CD4-positive, alpha-beta T cell treated with Interferon alpha-2 for 1 hour (primary cell): ENCODE measurements around the gene ATP6V1G2.
"Not testable (repeated sequence)": the region's sequence is repeated elsewhere in the genome, so short reads cannot be mapped to it uniquely, and the experiment has no call there.

Experiments
- DNase-seq, 2 donors: peaks; one replicate each; pipeline ENCODE4 v3.0.0-alpha.2; 2020 to 2022

Gene ATP6V1G2

GRCh38 chr6:31546339-31546957 lies at the start of gene ATP6V1G2:
Gene ATP6V1G2, minus strand, starts transcription at chr6:31546608. Its CDS starts 49 bp downstream, at chr6:31546559.
- peak; percentile 84 to 89 for DNase-seq

DNA sequence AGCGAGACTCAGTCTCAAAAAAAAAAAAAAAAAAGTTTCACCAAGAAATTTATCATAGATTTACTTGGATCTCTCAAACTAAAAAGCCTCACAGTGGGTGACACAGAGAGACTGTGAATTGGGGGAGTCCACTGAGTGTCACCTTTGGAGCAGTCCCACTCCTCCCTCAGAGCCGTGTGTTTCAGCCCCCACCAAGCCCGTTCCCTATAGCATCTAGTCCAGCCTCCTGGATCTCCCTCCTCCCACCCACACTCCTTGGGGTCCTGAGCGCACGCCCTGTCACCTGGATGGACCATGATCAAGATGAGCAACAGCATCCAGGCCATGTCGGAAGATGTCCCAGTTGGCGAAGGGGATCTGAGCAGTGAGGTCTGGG lies 46.0 kb upstream of the ATP6V1G2 start:
- DNase-seq, result no peak

DNA sequence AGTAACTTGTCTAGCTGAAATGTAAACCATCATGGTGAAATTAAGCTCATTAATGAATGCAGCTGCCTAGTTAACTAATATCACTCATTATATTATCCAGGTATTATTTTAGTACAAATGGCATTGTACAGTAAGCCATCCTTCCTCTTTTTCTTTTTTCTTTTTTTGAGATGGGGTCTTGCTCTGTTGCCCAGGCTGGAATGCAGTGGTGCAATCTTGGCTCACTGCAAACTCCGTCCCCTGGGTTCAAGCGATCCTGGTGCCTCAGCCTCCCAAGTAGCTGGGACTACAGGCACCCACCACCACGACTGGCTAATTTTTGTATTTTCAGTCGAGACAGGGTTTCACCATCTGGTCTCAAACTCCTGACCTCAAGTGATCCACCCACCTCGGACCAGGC lies 44.3 kb upstream of the ATP6V1G2 start:
- DNase-seq, result not testable (repeated sequence)

GRCh38 chr6:31588871-31589650 lies 42.7 kb upstream of the ATP6V1G2 start:
- DNase-seq, result no peak

DNA sequence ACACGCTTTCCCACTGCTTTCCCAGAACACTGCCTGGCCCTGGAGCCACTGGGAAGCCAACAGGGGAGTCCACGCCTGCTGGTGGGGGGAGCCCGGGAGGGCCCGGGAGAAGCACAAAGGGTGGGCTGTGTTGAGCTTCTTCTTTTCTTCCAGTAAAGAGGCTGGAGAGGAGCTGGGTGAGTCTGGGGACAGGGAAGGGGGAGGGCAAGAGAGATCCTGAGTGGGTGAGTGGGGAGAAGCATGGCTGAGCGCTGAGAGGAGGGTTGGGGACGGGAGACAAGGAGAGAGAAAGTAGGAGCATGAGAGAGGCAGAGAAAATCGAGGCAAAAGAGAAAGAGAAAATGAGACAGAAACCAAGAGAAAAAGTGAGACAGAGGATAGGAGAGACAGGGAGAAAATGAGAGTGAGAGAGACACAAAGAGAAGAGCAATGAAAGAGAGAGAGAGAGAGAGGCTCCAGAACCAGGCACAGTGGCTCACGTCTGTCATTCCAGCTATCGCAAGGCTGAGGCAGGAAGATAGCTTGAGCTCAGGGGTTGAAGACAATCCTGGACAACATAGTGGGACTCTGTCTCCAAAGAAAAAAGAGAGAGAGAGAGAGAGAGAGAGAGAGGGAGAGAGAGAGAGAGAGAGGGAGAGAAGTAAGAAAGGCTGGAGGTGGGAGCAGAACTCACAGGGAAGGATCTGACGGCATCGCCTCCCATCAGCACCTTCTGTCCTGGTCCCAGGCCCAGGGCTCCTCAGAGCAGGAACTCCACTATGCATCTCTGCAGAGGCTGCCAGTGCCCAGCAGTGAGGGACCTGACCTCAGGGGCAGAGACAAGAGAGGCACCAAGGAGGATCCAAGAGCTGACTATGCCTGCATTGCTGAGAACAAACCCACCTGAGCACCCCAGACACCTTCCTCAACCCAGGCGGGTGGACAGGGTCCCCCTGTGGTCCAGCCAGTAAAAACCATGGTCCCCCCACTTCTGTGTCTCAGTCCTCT lies 41.7 kb upstream of the ATP6V1G2 start:
- peak in 1 of 2 donors; percentile 28 for DNase-seq

DNA sequence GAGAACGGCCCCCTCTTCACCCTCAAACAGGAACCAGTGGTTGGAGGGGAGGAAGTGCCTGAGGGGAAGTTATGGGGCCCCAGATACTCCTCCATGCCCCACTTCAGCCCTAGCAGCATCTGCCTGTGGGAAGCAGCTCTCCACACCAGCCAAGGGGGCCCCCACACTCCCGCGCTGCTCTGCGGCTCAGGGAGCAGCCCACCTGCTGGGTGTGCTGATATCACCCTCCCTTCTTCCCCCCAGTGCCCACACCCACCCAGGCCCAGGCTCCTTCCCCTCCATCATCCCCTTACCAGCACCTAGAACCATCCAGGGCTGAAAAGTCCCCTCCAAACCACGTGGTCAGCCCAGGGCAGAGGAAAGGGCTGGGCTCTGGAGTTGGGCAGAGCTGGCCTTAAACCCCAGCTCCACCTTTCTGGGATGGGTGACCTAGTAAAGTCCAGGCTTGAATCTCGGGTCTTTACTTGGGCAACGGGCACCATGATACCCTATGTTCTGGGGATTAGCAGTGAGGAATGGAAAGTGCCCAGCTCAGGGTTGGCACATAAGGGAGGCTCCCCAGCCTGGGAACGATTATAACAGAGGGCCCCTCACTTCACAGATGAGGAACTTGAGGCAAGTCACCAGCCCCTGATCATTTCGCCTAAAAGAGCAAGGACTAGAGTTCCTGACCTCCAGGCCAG lies 40.3 kb upstream of the ATP6V1G2 start:
- peak; percentile 46 to 53 for DNase-seq

- no peak for DNase-seq
Measured at GRCh38 chr6:31586008-31586407, 39.6 kb upstream of the ATP6V1G2 start, which contains the start of gene LST1. Gene LST1, plus strand, starts transcription at chr6:31586277. Its CDS starts 1,023 bp downstream, at chr6:31587300.

- peak; percentile 54 to 76 for DNase-seq
Measured at GRCh38 chr6:31585491-31585890, 39.1 kb upstream of the ATP6V1G2 start.

DNA sequence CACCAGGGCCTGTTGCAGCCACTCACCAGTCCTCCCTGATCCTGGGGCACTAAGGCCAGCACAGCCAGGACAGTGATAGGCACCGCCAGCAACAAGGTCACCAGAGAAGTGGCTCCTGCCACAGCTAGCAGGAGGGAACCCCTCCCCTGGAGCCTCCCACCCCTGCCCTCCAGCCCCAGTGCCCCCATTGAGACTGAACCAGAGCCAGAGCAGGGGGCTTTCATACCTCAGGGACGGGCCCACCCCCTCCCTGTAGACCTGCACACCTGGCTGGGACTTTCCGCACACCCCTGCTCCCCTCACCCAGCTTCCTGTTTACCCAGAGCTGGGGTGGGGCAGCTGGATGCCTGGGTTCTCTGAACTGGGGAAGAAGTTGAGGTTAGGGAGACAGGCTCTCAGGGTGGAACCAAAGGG lies 35.8 kb upstream of the ATP6V1G2 start, which contains the start of gene LTB:
LTB (minus strand) TSS at position 195 of the 414 bp plus-strand sequence; CDS start at position 188, 7 bp downstream.
- DNase-seq, result peak; percentile 76 to 82

GRCh38 chr6:31581434-31582229 lies 35.2 kb upstream of the ATP6V1G2 start:
- no peak for DNase-seq

GRCh38 chr6:31580807-31581433 lies 34.5 kb upstream of the ATP6V1G2 start:
- peak; percentile 87 to 90 for DNase-seq

- DNase-seq, result no peak
Measured at GRCh38 chr6:31580438-31580740, 34.0 kb upstream of the ATP6V1G2 start.

GRCh38 chr6:31579546-31580437 lies 33.4 kb upstream of the ATP6V1G2 start:
- DNase-seq, result peak in 1 of 2 donors; percentile 44

- DNase-seq, result peak in 1 of 2 donors; percentile 36
Measured at GRCh38 chr6:31579119-31579505, 32.7 kb upstream of the ATP6V1G2 start.

DNA sequence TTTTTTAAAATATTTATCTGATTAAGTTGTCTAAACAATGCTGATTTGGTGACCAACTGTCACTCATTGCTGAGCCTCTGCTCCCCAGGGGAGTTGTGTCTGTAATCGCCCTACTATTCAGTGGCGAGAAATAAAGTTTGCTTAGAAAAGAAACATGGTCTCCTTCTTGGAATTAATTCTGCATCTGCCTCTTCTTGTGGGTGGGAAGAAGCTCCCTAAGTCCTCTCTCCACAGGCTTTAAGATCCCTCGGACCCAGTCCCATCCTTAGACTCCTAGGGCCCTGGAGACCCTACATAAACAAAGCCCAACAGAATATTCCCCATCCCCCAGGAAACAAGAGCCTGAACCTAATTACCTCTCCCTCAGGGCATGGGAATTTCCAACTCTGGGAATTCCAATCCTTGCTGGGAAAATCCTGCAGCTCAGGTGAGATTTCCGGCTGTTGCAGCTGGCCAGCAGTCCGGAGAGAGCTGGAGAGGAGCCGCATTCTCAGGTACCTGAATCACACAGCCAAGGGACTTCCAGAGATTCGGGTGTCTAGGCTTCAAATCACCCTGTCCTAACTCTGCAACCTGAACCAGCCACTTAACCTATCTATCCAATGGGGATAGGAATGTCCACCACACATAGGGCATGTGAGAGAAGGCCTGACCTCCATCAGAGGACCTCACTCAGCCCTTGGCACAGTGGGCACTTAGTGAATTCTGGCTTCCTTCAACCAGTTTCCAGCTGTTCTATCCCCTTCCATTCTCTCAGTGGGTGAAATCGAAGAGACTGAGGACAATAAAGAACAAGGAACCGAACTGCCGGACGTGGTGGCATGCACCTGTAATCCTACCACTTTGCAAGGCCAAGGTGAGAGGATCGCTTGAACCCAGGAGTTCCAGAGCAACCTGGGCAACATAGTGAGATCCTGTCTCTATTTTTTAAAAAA lies 32.0 kb upstream of the ATP6V1G2 start:
- peak in 1 of 2 donors; percentile 45 for DNase-seq

GRCh38 chr6:31577579-31577966 lies 31.2 kb upstream of the ATP6V1G2 start:
- no peak for DNase-seq

- peak; percentile 42 to 73 for DNase-seq
Measured at GRCh38 chr6:31576897-31577578, 30.6 kb upstream of the ATP6V1G2 start.
